ENCODE results near the gene TAF1D. TPM values are rescaled to one million over a fixed set of nuclear protein-coding genes. Genes with fewer than 3 reads are reported as not detected.

Gene TAF1D
- total RNA-seq, 1 donor from 2014 or later: 316 TPM

- Mint-ChIP-seq H3K27me3 (ENCODE audit: insufficient read depth, low read depth) (peaks cover 3% of the 10 kb centered on the region), H3K27ac (no peak overlapping the region), H3K4me3 (no peak overlapping the region), H3K4me1 (no peaks in the 10 kb centered on the region), H3K36me3 (peaks cover 7% of the 10 kb centered on the region), H3K9me3 (no peaks in the 10 kb centered on the region)
- Histone ChIP-seq H3F3A (ENCODE audit: low read depth) (no peaks in the 10 kb centered on the region), H4K20me1 (ENCODE audit: low read depth) (no peaks in the 10 kb centered on the region), H2AFZ (replicated peaks) (no peak overlapping the region), H3K27ac (no peak overlapping the region), H3K9ac (no peak overlapping the region), H3K27me3 (no peaks in the 10 kb centered on the region), H3K9me3 (ENCODE audit: low read depth) (no peaks in the 10 kb centered on the region), H3K4me2 (no peak overlapping the region), H3K79me2 (ENCODE audit: low read depth) (no peaks in the 10 kb centered on the region), H3K36me3 (no peaks in the 10 kb centered on the region), H3K4me3 (no peak overlapping the region), H3K4me1 (no peaks in the 10 kb centered on the region)
- no peak for TF ChIP-seq EZH2 (IDR thresholded peaks at IDR 0.05)
- no peak for DNase-seq (ENCODE audit: low spot score)
These were observed 28.9 kb upstream of the TAF1D start for GRCh38 chr11:93770160-93770559.

GRCh38 chr11:93767018-93767417, 25.7 kb upstream of the TAF1D start:
- Mint-ChIP-seq H3K27me3 (ENCODE audit: insufficient read depth, low read depth) (peaks cover 3% of the 10 kb centered on the region), H3K4me3 (no peak overlapping the region), H3K36me3 (peaks cover 9% of the 10 kb centered on the region), H3K9me3 (no peaks in the 10 kb centered on the region), H3K4me1 (no peaks in the 10 kb centered on the region), H3K27ac (no peak overlapping the region)
- no peaks in the 10 kb centered on the region for H3K4me1 ChIP-seq
- H3K9ac ChIP-seq: no peak overlapping the region
- no peaks in the 10 kb centered on the region for H3K9me3 ChIP-seq (ENCODE audit: low read depth)
- H3K27ac ChIP-seq: no peak overlapping the region
- no peak overlapping the region for H2AFZ ChIP-seq (replicated peaks)
- no peaks in the 10 kb centered on the region for H3K36me3 ChIP-seq
- no peaks in the 10 kb centered on the region for H4K20me1 ChIP-seq (ENCODE audit: low read depth)
- no peak for DNase-seq (ENCODE audit: low spot score)
- H3K27me3 ChIP-seq: no peaks in the 10 kb centered on the region
- H3K4me2 ChIP-seq: no peak overlapping the region
- H3F3A ChIP-seq (ENCODE audit: low read depth): no peaks in the 10 kb centered on the region
- no peaks in the 10 kb centered on the region for H3K79me2 ChIP-seq (ENCODE audit: low read depth)
- no peak overlapping the region for H3K4me3 ChIP-seq
- TF ChIP-seq EZH2 (IDR thresholded peaks at IDR 0.05) (no peak), EZH2phosphoT487 (IDR thresholded peaks at IDR 0.05) (no peak), CTCF (IDR thresholded peaks at IDR 0.05) (no peak)

- H2AFZ ChIP-seq (replicated peaks): no peak overlapping the region
- H3K9me3 Mint-ChIP-seq: no peaks in the 10 kb centered on the region
- H3K27me3 ChIP-seq: no peaks in the 10 kb centered on the region
- peaks cover 3% of the 10 kb centered on the region for H3K27me3 Mint-ChIP-seq (ENCODE audit: insufficient read depth, low read depth)
- no peak overlapping the region for H3K9ac ChIP-seq
- no peaks in the 10 kb centered on the region for H3K36me3 ChIP-seq
- no peaks in the 10 kb centered on the region for H3K79me2 ChIP-seq (ENCODE audit: low read depth)
- H3K4me3 ChIP-seq: no peak overlapping the region
- no peaks in the 10 kb centered on the region for H3K4me1 Mint-ChIP-seq
- TF ChIP-seq CTCF (IDR thresholded peaks at IDR 0.05) (no peak), EZH2phosphoT487 (IDR thresholded peaks at IDR 0.05) (no peak), EZH2 (IDR thresholded peaks at IDR 0.05) (no peak)
- no peaks in the 10 kb centered on the region for H3K9me3 ChIP-seq (ENCODE audit: low read depth)
- DNase-seq (ENCODE audit: low spot score): no peak
- H3K4me3 Mint-ChIP-seq: no peak overlapping the region
- H3K36me3 Mint-ChIP-seq: peaks cover 9% of the 10 kb centered on the region
- no peaks in the 10 kb centered on the region for H3F3A ChIP-seq (ENCODE audit: low read depth)
- no peak overlapping the region for H3K27ac Mint-ChIP-seq
- no peaks in the 10 kb centered on the region for H4K20me1 ChIP-seq (ENCODE audit: low read depth)
- H3K4me2 ChIP-seq: no peak overlapping the region
- H3K27ac ChIP-seq: no peak overlapping the region
- H3K4me1 ChIP-seq: no peaks in the 10 kb centered on the region
These were observed 25.2 kb upstream of the TAF1D start for GRCh38 chr11:93766504-93766903.

- Histone ChIP-seq H3K9ac (no peak overlapping the region), H3K79me2 (ENCODE audit: low read depth) (no peaks in the 10 kb centered on the region), H3K4me3 (no peak overlapping the region), H3F3A (ENCODE audit: low read depth) (no peaks in the 10 kb centered on the region), H4K20me1 (ENCODE audit: low read depth) (no peaks in the 10 kb centered on the region), H3K27ac (no peak overlapping the region), H3K9me3 (ENCODE audit: low read depth) (no peaks in the 10 kb centered on the region), H3K27me3 (no peaks in the 10 kb centered on the region), H3K4me1 (no peaks in the 10 kb centered on the region), H2AFZ (replicated peaks) (no peak overlapping the region), H3K36me3 (no peaks in the 10 kb centered on the region), H3K4me2 (no peak overlapping the region)
- no peak overlapping the region for H3K27ac Mint-ChIP-seq
- H3K4me3 Mint-ChIP-seq: no peak overlapping the region
- peaks cover 3% of the 10 kb centered on the region for H3K27me3 Mint-ChIP-seq (ENCODE audit: insufficient read depth, low read depth)
- TF ChIP-seq CTCF (IDR thresholded peaks at IDR 0.05): no peak
- TF ChIP-seq EZH2 (IDR thresholded peaks at IDR 0.05): no peak
- no peak for TF ChIP-seq EZH2phosphoT487 (IDR thresholded peaks at IDR 0.05)
- no peaks in the 10 kb centered on the region for H3K4me1 Mint-ChIP-seq
- no peaks in the 10 kb centered on the region for H3K9me3 Mint-ChIP-seq
- no peak for DNase-seq (ENCODE audit: low spot score)
- peaks cover 9% of the 10 kb centered on the region for H3K36me3 Mint-ChIP-seq
These were observed 24.3 kb upstream of the TAF1D start for GRCh38 chr11:93765551-93765950.
